GM19328 (cell line): Measurements from ENCODE around the gene ZNF580.

Experiments
- ATAC-seq: cut with Tn5 transposase; IDR thresholded peaks from one replicate; pipeline ENCODE4 v1.9.1; 2021; ENCODE audit warnings: mild to moderate bottlenecking, moderate library complexity; ENCODE audit not compliant: unreplicated experiment

Gene ZNF580, protein sequence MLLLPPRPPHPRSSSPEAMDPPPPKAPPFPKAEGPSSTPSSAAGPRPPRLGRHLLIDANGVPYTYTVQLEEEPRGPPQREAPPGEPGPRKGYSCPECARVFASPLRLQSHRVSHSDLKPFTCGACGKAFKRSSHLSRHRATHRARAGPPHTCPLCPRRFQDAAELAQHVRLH

DNA sequence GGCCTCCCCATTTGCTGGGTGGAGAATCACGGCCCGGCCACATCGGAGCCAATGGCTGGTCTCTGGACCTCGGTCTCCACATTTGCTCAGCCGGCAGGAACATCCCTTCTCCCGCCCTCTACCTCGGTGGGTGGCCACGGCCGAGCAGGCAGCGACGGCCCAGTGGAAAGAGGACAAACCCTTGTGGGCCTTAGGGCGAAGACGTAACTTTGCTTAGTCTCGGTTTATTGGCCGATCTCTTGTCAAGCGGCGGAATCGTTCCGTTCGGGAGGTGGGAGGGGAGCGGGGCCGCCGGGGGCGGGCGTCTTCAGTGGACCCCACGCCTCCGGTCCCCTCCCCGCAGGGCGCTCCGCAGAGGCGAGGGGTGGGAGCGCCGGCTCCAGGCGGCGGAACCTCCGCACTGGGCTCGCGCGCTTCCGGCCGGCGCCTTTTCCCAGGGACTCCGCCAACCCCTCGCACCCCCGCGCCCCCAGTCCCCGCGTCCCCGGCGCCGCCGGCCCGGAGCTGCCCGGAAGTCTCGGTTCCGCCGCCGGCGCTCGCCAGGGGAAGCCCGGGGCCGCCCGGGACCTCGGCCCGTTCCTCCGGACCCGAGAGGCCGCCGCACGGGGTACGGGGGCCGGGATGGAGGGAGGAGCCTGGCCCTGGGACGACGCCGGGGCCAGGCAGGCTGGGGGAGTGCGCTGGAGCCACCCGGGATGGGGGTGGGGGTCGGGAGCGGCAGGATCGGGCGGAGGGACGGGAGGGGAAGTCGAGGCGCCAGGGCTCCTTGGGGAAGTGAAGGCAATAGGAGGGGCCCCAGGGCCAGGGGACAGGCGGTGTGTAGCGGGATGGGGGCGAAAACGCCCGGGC, at the start of gene ZNF580:
Gene ZNF580 (plus strand): TSS at position 426 of the 849 bp plus-strand sequence. CDS start 1,507 bp downstream, outside the sequence.
- ATAC-seq: no peak

DNA sequence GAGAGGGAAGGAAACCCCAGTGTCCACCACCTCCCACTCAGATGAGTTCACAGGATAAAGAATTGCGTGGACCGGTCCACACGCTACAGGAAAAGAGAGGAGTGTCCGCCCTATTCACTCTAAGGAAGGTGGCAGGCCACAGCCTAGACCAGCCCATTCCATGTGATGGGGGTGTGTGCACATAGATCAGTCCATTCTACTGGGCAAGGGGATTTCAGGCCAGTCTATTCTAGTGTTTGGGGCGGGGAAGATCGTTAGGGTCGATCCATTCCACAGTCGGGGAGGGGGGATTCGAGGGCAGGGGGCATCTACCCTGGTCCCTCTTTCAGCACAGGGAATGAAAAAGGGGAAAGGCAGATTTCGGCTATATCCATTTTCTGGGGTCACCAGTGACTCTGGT, 49.2 kb upstream of the ZNF580 start:
- no peak for ATAC-seq

DNA sequence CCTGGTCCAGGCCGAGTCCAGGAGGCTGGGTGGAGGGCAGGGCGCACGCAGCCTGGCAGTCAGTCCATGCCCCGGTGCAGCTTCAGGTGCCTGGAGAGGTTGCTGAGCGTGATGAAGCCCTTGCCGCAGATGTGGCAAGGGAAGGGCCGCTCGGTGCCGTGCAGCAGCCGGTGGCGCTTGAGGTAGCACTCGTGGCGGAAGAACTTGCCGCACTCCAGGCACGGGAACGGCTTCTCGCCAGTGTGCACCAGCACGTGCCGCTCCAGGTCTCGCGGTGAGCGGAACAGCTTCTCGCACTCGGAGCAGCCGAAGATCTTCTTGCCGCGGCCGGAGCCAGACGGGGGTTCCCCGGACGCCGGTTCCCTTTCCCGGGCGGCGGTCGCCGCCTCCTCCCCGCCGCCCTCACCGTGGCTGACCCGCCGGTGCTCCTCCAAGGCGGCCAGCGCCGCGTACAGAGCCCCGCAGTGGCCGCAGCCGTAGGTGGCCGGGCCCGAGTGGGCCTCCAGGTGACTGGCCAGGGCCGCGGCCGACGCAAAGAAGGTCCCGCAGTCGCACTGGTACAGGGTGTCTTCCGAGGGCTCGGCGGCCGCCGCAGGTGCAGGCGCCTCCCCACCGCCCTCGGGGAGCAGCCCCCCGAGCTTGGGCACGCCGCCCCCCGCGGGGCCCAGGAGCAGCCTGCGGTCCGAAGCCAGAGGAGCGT, 48.3 kb upstream of the ZNF580 start:
- no peak for ATAC-seq

DNA sequence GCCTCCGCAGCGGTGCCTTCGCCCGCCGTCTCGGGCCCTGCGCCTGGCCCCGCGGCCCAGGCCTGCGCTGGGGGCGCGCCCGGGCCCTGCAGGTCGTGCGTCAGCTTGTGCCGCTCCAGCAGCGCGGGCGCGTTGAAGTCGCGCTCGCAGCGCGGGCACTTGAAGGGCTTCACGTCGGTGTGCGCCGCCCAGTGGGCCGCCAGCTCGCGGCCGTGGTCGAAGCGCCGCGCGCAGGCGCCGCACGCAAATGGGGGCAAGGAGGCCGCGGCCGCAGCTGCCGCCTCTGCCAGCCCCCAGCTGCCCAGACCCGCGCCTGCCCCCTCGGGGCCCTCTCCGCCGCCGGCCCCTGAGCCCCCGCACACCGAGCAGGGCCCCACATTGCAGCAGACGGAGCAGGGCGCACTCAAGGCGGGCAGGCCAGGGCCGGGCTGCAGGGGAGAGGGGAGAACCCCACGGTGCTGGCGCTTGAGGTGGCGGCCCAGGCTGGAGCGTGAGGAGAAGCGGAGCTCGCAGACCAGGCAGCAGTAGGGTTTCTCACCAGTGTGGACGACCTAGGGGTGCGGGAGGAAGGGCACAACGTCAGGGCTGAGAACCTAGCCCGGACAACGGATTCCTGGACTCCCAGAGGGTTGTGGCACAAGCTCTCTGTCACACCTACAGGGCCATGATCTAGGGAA, 47.6 kb upstream of the ZNF580 start:
- no peak for ATAC-seq

DNA sequence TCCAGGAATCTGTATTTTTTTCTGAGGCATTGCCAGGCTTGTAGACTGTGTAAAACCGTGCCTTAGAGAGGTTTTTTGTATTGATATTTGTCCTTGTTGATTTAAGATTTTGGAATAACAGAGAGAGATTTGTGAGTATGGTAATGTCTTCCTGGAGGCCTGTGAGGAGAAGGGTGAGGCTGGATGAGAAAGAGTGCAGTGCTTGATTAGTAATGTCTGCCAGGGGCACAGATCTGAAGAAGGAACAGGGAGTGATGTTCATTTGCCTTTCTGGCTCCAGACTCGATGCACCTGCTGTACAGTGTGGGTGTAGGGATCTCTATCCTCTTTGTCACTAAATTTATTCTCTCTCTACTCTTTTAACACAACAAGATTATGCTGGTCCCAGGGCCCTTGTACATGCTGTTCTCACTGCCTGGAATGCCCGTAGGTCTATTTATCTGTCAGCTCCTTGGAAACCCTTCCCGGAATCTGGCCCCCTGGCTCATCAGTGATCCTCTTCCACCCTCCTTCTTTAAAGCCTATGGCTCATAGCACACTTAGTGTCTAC, 45.7 kb upstream of the ZNF580 start:
- ATAC-seq: no peak

DNA sequence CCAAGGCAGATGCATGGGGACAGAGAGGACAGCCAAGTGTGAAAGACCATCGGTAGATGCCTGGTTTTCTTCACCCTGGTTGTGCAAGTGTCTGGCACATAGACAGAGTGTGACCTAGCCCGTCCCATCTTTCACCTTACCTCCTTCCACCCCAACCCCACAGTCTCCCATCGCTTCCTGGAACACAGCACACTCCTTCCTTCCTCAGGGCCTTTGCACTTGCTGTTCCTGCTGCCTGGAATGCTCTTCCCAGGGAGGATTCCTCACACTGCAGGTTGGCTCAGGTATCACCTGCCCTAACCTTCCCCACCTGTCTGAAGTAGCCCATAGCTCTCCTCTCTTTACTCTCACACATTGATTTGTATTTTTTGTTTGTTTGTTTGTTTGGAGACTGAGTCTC, 44.5 kb upstream of the ZNF580 start:
- no peak for ATAC-seq

DNA sequence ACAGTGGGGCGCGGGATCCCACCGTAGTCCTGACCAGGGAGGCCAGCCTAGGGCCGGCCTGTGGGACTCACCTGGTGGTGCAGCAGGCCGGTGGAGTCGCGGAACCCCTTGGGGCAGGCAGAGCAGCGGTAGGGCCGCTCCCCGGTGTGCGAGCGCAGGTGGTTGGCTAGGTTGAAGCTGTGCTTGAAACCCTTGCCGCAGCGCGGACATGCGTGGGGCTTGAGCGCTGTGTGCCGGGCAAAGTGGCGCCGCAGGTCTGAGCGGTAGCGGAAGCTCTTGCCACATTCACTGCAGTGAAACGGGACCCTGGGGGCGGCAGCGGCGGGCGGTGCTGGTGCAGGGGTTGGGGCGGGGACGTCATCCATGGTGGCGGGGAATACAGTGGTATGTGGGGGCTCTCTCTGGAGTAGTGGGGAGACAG, 43.3 kb upstream of the ZNF580 start:
- ATAC-seq: no peak

DNA sequence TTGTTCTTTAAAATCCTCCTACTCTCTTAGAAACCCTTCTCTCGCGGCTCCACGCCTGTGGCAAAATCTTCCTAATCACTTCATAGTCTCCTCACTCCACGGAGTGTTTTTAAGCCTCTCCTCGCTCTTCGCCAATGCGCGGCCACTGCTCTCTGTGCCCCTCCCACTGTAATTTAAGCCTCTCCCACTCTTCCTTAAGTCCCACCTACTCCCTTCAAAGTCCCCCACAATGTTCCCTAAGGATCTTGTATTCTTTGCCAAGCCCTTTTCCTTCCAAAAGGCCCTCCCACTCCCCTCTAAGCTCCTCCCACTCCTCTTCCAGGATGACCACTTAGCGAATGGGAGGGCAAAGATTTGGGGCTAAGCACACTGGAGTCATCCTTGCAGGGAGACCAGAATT, 42.8 kb upstream of the ZNF580 start:
- no peak for ATAC-seq

DNA sequence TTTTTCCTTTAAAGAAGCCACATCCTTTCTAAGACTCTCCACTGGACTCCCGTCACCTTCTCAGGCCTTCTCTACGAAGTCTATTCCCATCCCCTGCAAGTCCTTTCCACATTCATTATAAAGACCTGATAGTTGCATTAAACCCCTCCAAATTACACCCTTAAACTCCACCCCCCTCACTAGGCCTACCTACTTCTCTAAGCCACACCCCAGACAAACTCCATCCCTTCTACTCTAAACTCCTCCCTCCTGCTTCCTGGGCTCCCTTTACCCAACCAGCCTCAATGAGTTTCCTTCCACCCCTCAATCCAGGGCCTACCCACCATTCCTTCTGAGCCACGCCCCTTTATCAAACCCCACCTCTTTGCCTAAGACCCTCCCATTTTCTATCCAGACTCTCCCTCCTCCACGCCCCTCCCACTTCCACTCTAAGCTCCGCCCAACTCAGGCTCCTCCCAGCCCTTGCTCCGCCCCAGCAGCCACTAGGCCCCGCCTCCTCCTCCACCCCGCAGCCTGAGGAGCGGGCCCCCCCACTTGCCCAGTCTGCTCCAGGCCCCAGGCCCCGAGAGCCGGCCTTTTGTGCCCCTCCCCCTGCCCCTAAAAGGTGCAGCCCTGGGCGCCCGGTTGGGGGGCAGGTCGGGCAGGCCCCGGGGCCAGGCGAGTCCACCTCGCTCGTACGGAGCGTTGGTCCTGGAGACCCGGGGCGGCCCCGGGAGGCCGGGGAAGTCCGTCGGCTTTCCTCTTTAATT, 41.9 kb upstream of the ZNF580 start:
- ATAC-seq: peak; percentile 51

DNA sequence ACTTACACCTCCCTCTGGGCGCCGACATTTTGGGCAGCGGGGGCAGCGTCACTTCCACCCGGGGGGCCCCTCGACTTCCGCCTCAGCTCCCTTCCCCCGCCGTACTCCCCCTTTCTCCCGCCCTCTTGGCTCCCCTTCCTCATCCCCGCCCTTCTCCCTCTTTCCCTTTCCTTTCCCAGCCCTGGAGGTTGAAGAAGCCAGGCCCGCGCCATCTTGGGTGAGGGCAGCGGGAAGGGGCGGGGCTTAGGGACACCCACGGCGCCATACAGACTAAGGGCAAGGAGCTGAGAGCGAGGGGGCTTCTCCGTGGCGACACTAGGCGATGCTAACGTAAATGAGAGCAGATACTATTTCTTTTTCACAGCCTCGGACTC, 41.3 kb upstream of the ZNF580 start, which contains the start of gene FIZ1:
Gene FIZ1 (minus strand): TSS at position 50 of the 374 bp plus-strand sequence. CDS start 1,652 bp downstream, outside the sequence.
- peak; percentile 52 for ATAC-seq

DNA sequence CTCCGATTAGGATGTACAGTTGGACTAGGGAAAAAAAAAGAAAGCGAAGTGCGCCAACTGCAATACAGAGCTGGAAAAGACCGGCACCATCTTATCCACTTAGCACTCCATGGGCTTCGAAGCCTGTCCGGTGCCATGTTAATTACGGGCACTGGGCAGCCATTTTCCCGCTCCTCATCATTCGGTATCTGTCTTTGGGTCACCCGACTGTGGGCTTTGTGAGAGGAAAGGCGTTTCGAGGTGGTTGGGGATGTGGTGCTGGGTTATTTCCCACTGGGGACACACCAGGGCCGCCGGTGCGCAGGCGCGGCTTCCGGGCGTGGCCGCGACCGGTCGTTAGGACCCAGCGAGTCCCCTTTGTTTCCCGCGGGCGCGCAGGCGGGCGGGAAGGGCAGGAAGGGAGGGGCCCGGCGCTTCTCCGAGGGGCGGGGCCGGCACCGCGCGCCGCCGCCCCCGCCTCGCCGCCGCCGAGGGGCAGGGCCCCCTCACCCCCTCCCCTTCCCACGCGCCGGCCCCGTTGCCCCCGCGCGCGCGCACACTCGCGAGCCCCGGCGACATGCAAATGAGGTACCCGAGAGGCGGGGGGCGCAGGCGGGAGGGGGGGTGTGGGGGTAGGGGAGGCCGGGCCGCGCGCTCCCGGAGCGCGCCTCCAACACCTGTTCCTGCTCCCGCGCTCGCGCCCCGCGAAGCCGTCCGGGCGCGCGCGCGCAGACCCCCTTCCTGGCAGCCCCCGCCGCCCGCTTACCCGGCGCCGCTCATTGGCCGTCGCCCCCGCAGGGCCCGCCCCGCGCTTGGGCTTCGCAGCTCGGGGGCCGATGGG, 40.8 kb upstream of the ZNF580 start, which contains the start of gene ZNF524:
Gene ZNF524 (plus strand): TSS at position 447 of the 820 bp plus-strand sequence. CDS start 1,825 bp downstream, outside the sequence.
- ATAC-seq: peak; percentile 37

DNA sequence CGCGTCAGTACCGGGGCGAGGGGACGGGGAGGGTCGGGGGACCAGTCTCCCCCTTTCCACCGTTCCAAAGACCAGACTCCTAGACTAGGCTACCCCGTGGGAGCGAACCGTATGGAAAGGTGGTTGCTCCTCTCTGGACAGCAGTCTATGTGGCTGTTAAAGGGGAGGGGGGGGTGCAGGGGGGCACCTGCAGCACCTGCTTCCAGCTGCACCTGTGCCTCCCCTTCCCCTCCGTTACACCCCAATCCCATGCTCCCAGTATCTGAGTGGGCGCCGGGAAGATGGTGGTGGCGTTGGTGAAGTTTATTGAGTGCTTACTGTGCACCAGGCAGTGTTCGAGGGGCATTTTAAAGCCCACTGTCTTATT, 40.2 kb upstream of the ZNF580 start:
- no peak for ATAC-seq

DNA sequence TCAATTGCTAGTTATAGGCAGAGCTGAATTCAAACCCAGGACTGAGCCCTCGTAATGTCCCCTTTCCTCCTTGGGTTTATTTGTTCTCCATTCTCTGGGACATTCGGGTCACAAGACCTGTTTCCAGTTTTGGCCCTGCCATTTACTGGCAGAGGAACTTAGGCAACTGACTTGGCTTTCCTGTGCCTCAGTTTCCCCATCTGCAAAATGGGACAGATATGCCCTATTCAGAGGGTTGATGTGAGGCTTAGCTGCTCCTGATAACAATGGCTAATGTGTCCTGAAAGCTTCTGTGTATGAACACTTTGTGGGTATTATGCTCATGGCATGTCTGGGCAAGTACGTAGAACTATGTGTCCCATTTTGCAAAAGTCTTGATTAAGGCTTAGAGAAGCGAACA, 39.7 kb upstream of the ZNF580 start:
- no peak for ATAC-seq

DNA sequence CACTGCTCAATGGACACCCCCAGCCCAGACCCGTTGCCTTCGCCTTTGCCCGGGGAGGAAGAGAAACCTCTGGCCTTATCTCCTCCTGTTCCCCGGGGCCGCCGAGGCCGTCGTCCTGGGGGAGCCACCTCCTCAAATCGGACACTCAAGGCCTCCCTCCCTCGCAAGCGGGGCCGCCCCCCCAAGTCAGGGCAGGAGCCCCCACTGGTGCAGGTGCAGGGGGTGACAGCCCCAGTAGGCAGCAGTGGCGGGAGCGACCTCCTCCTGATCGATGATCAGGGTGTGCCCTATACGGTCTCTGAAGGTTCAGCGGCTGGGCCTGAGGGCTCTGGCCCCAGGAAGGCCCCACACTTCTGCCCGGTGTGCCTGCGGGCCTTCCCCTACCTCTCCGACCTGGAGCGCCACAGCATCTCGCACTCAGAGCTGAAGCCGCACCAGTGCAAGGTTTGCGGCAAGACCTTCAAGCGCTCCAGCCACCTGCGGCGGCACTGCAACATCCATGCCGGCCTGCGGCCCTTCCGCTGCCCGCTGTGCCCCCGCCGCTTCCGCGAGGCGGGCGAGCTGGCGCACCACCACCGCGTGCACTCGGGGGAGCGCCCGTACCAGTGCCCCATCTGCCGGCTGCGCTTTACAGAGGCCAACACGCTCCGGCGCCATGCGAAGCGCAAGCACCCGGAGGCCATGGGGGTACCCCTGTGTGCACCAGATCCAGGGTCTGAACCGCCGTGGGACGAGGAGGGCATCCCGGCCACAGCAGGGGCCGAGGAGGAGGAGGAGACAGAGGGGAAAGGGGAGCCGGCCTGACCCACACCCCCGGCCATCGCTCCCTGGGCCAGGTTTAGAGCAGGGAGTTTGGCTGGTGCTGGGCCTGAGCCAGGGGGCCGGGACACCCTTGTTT, 38.4 kb upstream of the ZNF580 start:
- ATAC-seq: no peak

DNA sequence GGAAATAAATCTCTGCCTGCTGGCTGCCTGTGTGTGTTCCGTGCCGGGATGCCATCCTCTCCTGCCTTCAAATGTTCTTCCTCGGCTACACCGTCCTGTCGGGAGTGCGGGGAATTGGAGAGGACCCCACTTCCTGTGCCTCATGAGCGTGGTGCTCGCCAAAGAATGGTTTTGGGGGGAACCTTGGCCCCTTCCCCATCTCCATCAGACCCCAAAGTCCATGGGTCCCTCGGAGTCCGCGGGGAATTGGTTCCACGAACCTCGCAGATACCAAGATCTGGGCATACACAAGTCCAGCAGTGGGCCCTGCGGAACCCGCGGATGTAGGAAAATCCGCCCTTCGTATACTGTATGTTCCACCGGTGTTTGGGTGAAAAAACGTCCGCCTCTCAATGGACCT, 37.7 kb upstream of the ZNF580 start:
- no peak for ATAC-seq

DNA sequence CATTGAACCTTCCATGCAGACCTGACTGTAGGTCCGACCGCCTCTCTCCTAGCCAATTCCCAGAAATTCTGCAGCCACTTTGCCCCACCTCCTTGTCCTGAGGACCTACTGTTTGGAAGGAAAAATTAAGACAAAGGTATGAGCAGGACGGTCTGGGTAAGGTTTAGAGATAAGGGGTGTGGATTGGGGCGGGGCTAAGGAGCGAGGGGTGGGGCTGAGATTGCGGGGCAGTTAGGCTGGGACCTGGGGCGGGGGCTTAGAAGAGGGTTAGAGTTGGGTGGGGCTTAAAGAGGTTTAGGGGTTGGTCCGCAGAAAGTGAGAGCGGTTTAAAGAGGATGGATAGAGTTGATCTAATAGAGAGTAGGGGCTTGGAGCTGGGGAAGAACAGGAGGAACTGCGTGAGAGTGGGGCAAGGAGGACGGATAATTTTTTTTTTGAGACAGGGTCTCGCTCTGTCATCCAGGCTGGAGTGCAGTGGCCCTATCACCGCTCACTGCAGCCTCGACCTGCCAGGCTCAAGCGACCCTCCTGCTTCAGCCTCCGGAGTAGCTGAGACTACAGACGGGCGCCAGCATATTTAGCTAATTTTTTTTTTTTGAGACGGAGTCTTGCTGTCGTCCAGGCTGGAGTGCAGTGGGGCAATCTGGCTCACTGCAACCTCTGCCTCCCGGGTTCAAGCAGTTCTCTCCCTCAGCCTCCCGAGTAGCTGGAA, 37.1 kb upstream of the ZNF580 start:
- no peak for ATAC-seq

DNA sequence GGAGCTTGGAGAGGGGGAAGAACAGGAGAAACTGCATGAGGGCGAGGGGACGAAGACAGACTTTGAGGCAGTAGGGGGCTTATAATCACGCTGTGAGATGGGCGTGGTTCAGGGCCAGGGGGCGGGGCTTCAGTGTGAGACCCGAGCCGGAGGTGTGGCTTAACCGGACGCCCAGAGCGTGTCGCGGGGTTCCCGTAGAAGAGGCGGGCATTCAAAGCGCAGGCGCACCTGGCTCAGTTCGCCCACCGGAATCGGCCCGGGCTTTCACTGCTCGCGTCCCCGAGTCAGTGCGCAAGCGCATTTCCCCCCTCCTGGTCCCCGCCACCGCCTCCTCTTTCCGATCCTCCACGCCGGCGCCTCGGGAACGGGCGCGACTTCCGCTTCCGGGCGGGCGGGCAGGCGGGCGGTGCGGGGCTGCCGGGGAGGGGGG, 35.6 kb upstream of the ZNF580 start:
- ATAC-seq: peak; percentile 68
